Ishikawa (cell line): ENCODE results near the gene EML6.

ENCODE experiments used
- CEBPB ChIP-seq: IDR thresholded peaks from 2 replicates; pipeline ENCODE4 v1.6.1; 2012
- CREB1 ChIP-seq: IDR thresholded peaks from 2 replicates; pipeline ENCODE4 v1.6.1; 2012; ENCODE audit warnings: low read depth
- EGR1 ChIP-seq: IDR thresholded peaks from 2 replicates; pipeline ENCODE4 v1.6.1; 2012
- EP300 ChIP-seq: IDR thresholded peaks from 2 replicates; pipeline ENCODE4 v1.6.1; 2012; ENCODE audit warnings: borderline replicate concordance
- FOXM1 ChIP-seq: IDR thresholded peaks from 2 replicates; pipeline ENCODE4 v1.6.1; 2012; ENCODE audit warnings: low read depth, borderline replicate concordance
- MAX ChIP-seq: IDR thresholded peaks from 2 replicates; pipeline ENCODE4 v1.6.1; 2012
- NFIC ChIP-seq: IDR thresholded peaks from 2 replicates; pipeline ENCODE4 v1.6.1; 2012
- RAD21 ChIP-seq: IDR thresholded peaks from 2 replicates; pipeline ENCODE4 v1.6.1; 2012; ENCODE audit warnings: low read depth
- REST ChIP-seq: IDR thresholded peaks from 2 replicates; pipeline ENCODE4 v1.6.1; 2012; ENCODE audit warnings: low read depth, mild to moderate bottlenecking
- TAF1 ChIP-seq: IDR thresholded peaks from 2 replicates; pipeline ENCODE4 v1.6.1; 2012; ENCODE audit warnings: low read depth, mild to moderate bottlenecking
- TCF12 ChIP-seq: IDR thresholded peaks from 2 replicates; pipeline ENCODE4 v1.6.1; 2012; ENCODE audit warnings: low read depth
- TEAD4 ChIP-seq: IDR thresholded peaks from 2 replicates; pipeline ENCODE4 v1.6.1; 2012
- USF1 ChIP-seq: IDR thresholded peaks from 2 replicates; pipeline ENCODE4 v1.6.1; 2012
- YY1 ChIP-seq: IDR thresholded peaks from 2 replicates; pipeline ENCODE4 v1.6.1; 2012; ENCODE audit warnings: low read depth
- ZBTB7A ChIP-seq: IDR thresholded peaks from 2 replicates; pipeline ENCODE4 v1.6.1; 2012; ENCODE audit warnings: low read depth

Gene EML6

GRCh38 chr2:54862742-54863141 lies 139.3 kb downstream of the EML6 start:
- TF ChIP-seq TAF1 (no peak), CREB1 (no peak), YY1 (no peak), ZBTB7A (no peak), TCF12 (no peak), CEBPB (no peak)

GRCh38 chr2:54863660-54864059 lies 140.2 kb downstream of the EML6 start:
- TF ChIP-seq FOXM1 (no peak), EP300 (no peak), TEAD4 (no peak)

- TF ChIP-seq CREB1 (no peak), FOXM1 (no peak), CEBPB (no peak), ZBTB7A (no peak), USF1 (no peak), YY1 (no peak), TAF1 (no peak), NFIC (no peak), EP300 (no peak), RAD21 (no peak), TEAD4 (no peak), EGR1 (no peak), MAX (no peak), REST (no peak)
Measured at GRCh38 chr2:54864096-54864495, 140.6 kb downstream of the EML6 start.

GRCh38 chr2:54864727-54865126 lies 141.3 kb downstream of the EML6 start:
- no peak for TF ChIP-seq MAX
- TF ChIP-seq TCF12: no peak

GRCh38 chr2:54866179-54866578 lies 142.7 kb downstream of the EML6 start:
- TF ChIP-seq FOXM1: no peak

- TF ChIP-seq EGR1 (no peak), YY1 (no peak), CREB1 (no peak)
Measured at GRCh38 chr2:54866868-54867267, 143.4 kb downstream of the EML6 start.

- TF ChIP-seq TCF12: no peak
Measured at GRCh38 chr2:54867457-54867856, 144.0 kb downstream of the EML6 start.

GRCh38 chr2:54871457-54872107 lies 148.1 kb downstream of the EML6 start:
- no peak for TF ChIP-seq YY1
- no peak for TF ChIP-seq REST
- TF ChIP-seq CREB1: no peak
- TF ChIP-seq EP300: no peak
- TF ChIP-seq MAX: no peak
- TF ChIP-seq FOXM1: no peak
- TF ChIP-seq NFIC: no peak
- no peak for TF ChIP-seq USF1
- no peak for TF ChIP-seq TAF1
- TF ChIP-seq ZBTB7A: no peak
- no peak for TF ChIP-seq EGR1
- no peak for TF ChIP-seq TCF12
- no peak for TF ChIP-seq CEBPB
- TF ChIP-seq TEAD4: no peak
- no peak for TF ChIP-seq RAD21
